Aorta (tissue), 5 donors: ENCODE data around the gene AMZ1. TPM values are rescaled to one million over a fixed set of nuclear protein-coding genes. Genes with fewer than 3 reads are reported as not detected.
"Not testable (repeated sequence)": the region's sequence is repeated elsewhere in the genome, so short reads cannot be mapped to it uniquely, and the experiment has no call there.

Experiments used
- ATAC-seq: fragments of 200-7000 bp; cut with Tn5 transposase; one replicate; pipeline ENCODE4 v1.9.1; 2022; ENCODE audit warnings: moderate library complexity; ENCODE audit not compliant: low FRiP score
- DNase-seq, 2 donors: peaks; one replicate each; pipeline ENCODE4 v3.0.0-alpha.2; 2020
- H3K27ac ChIP-seq, 2 donors: one replicate each; pipeline ENCODE4 v1.5.1; 2013; ENCODE audit warnings: low read length in 2 of 2, mild to moderate bottlenecking in 2 of 2, moderate library complexity in 2 of 2, control low read depth in 1 of 2, inconsistent platforms in 1 of 2, low read depth in 1 of 2
- H3K27me3 ChIP-seq, 2 donors: one replicate each; pipeline ENCODE4 v1.6.1; 2013; ENCODE audit warnings: control low read depth in 1 of 2, low read length in 1 of 2, mild to moderate bottlenecking in 1 of 2, moderate library complexity in 1 of 2; ENCODE audit not compliant: insufficient read depth in 2 of 2, control insufficient read depth in 1 of 2
- H3K36me3 ChIP-seq, 2 donors: one replicate each; pipeline ENCODE4 v1.6.1; 2013; ENCODE audit warnings: control low read depth in 1 of 2, low read length in 1 of 2, mild to moderate bottlenecking in 1 of 2; ENCODE audit not compliant: insufficient read depth in 2 of 2, control insufficient read depth in 1 of 2
- H3K4me1 ChIP-seq, 2 donors: one replicate each; pipeline ENCODE4 v1.6.1; 2013; ENCODE audit warnings: low read length in 2 of 2, control low read depth in 1 of 2, mild to moderate bottlenecking in 1 of 2, moderate library complexity in 1 of 2; ENCODE audit not compliant: insufficient read depth in 2 of 2, control insufficient read depth in 1 of 2
- H3K4me3 ChIP-seq, 2 donors: one replicate each; pipeline ENCODE4 v1.5.1; 2013; ENCODE audit warnings: low read length in 2 of 2, control low read depth in 1 of 2, mild to moderate bottlenecking in 1 of 2
- H3K9me3 ChIP-seq: one replicate; pipeline ENCODE4 v1.6.1; 2013; ENCODE audit warnings: mild to moderate bottlenecking, low read length; ENCODE audit not compliant: control insufficient read depth
- WGBS, 2 donors: extraction: QIAGEN DNeasy Blood & Tissue Kit; methylation state at CpG; one replicate each; pipeline ENCODE4 v1.1.7; 2013; 5-methylcytosine and 5-hydroxymethylcytosine counted together
- intact Hi-C, 2 donors: fragments of 100-400 bp; cut with DNase I; formaldehyde crosslinking; loops; one replicate each; pipeline versions ENCODE4 v1.14.2 to v1.15.0; 2022
- polyA plus RNA-seq, 2 donors: library from polyadenylated mRNA; stranded (reverse); fragments of 200-250 nt; gene quantifications; one replicate each; pipeline ENCODE4 v1.2.3, GENCODE V29; 2013
- total RNA-seq, 2 donors: library from RNA; stranded (reverse); fragmentation: NEBNext Ultra II Directional; extraction: Animal tissue kit (Norgen Biotek cat#: 25700); gene quantifications; one replicate each; pipeline ENCODE4 v1.2.1, GENCODE V29; 2021
- donor health status: healthy with polysubstance abuse.
- donor health status: Bipolar disorder and iron deficiency.
- donor health status: DM: no; HTN: no; CAD: no.
- donor health status: DM: no; HTN: no; CAD: no.
- donor health status: DM: yes; HTN: yes; CAD: no.

Gene AMZ1
- total and polyA plus RNA-seq, 4 donors = 0.13 to 2.0 (median 1.1) TPM; not detected in 1

DNA sequence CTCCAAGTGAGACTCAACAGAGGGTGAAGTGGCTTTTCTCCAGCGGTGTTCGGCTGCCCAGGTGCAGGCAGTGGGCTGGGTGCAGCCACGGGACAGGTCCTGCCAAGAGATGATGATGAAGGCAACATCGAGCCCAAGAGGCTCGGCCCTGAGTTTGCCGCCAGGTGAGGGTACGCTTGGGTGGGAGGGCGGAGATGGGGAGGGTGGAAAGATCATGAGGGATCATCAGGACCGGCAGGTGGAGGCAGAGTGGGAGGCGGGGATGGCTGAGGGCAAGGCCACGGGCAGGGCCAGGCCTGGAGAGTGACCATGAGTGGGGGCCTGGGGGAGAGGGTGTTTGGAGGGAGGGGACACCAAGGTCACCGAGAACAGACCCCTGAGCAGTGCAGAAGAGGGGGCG lies 17.8 kb upstream of the AMZ1 start:
- Histone ChIP-seq H3K4me3 (no peak overlapping the region), H3K4me1 (no peaks in the 10 kb centered on the region), H3K27me3 (no peaks in the 10 kb centered on the region), H3K36me3 (no peaks in the 10 kb centered on the region), H3K27ac (no peak overlapping the region), H3K9me3 (no peaks in the 10 kb centered on the region)
- WGBS, 2 donors = 78 to 81% methylated on average over 12 to 13 of the region's 13 CpGs
- intact Hi-C loops = no loop called here
- no peak for ATAC-seq
- DNase-seq = no peak

DNA sequence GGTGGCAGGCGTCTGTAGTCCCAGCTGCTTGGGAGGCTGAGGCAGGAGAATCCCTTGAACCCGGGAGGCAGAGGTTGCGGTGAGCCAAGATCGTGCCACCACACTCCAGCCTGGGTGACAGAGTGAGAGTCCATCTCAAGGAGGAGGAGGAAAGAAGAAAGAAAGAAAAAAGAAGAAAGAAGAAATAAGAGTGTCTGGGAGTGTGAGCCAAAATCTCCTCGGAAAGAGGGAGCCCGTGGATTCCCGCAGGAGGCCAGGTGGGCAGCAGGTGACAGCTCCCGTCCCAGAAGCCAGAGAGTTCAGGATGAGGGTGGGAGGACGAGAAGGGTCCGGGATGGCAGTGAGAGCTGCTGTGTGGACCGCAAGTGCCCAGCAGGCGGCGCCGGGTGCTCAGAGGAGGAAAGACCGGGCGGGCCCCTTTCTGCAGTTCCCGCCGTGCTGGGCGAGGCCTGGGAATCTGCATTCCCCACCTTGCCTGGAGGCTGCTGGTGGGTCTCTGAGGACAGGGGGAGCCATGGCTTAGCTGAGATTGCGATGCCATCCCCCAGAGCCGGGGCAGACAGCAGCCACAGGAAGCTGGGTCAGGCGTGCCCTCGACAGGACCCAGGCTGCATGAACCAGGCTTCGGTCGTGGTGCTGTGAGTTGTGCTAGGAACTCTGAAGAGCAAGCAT lies 17.1 kb upstream of the AMZ1 start:
- H3K27me3 ChIP-seq = no peaks in the 10 kb centered on the region
- ATAC-seq (peak; percentile 82), DNase-seq (peak; percentile 79 to 92)
- H3K4me3 ChIP-seq = no peak overlapping the region
- H3K27ac ChIP-seq = no peak overlapping the region
- peaks cover 1% of the 10 kb centered on the region for H3K9me3 ChIP-seq
- H3K36me3 ChIP-seq = no peaks in the 10 kb centered on the region
- 22% methylated on average over 24 to 25 of the region's 25 CpGs for WGBS, 2 donors
- H3K4me1 ChIP-seq = no peaks in the 10 kb centered on the region
- intact Hi-C loops = no loop called here

DNA sequence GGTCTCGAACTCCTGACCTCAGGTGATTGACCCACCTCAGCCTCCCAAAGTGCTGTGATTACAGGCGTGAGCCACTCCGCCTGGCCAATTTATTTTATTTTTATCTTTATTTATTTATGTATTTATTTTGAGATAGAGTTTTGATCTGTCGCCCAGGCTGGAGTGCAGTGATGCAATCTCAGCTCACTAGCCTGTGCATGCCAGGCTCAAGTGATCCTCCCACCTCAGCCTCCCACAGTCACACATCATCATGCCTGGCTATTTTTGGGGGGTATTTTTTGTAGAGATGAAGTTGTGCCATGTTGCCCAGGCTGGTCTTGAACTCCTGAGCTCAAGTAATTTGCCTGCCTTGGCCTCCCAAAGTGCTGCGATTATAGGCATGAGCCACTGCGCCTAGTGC lies 14.8 kb upstream of the AMZ1 start:
- ATAC-seq, H3K9me3 ChIP-seq, H3K4me1 ChIP-seq, H3K36me3 ChIP-seq, H3K27me3 ChIP-seq, H3K27ac ChIP-seq, DNase-seq, intact Hi-C loops, H3K4me3 ChIP-seq: not testable (repeated sequence)
- 47 to 58% methylated on average over 6 of the region's 6 CpGs for WGBS, 2 donors

DNA sequence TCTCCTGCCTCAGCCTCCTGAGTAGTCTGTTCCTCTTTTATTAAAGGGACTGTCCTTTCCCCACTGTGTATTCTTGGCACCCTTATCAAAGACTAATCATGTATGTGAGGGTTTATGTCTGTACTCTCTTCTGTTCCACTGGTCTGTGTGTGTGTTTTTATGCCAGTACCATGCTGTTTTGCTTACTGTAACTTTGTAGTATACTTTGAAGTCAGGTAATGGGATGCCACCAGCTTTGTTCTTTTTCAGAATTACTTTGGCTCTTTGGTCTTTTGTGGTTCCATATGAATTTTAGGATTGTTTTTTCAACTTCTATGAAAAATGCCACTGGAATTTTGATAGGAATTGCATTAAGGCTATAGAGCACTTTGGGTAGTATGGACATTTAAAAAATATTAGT lies 14.1 kb upstream of the AMZ1 start:
- intact Hi-C loops = no loop called here
- H3K27ac ChIP-seq = no peak overlapping the region
- DNase-seq = no peak
- no peak for ATAC-seq
- H3K4me3 ChIP-seq = no peak overlapping the region
- H3K36me3 ChIP-seq = no peaks in the 10 kb centered on the region
- H3K9me3 ChIP-seq = peaks cover 1% of the 10 kb centered on the region
- no peaks in the 10 kb centered on the region for H3K4me1 ChIP-seq
- no peaks in the 10 kb centered on the region for H3K27me3 ChIP-seq

DNA sequence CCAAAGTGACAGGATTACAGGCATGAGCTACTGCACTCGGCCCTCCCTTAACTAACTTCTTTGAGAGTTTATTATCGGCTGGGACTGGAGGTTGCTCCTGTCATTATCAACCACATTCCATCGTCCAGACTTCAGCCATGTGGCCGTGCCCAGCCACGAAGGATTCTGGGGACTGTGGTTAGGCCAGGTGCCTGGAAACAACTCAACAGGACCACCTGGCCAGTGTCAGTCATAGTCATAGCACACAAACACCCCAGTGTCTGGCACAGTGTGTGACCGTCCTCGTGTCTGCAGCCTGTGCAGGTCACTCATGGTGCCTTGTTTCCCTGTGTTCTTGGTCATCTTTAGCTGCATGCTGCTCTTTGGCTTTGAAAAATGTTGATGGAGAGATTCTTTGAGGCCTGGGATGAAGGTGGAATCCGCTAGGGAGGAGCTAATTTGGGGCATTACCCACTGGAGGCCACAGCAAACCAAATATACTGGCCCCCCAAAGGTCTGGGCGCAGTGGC lies 12.7 kb upstream of the AMZ1 start:
- intact Hi-C loops = no loop called here
- Histone ChIP-seq H3K4me3 (no peak overlapping the region), H3K9me3 (peaks cover 1% of the 10 kb centered on the region), H3K27ac (no peak overlapping the region), H3K36me3 (no peaks in the 10 kb centered on the region), H3K27me3 (no peaks in the 10 kb centered on the region), H3K4me1 (no peaks in the 10 kb centered on the region)
- DNase-seq (no peak), ATAC-seq (no peak)
- 88 to 95% methylated on average over 9 of the region's 9 CpGs for WGBS, 2 donors

DNA sequence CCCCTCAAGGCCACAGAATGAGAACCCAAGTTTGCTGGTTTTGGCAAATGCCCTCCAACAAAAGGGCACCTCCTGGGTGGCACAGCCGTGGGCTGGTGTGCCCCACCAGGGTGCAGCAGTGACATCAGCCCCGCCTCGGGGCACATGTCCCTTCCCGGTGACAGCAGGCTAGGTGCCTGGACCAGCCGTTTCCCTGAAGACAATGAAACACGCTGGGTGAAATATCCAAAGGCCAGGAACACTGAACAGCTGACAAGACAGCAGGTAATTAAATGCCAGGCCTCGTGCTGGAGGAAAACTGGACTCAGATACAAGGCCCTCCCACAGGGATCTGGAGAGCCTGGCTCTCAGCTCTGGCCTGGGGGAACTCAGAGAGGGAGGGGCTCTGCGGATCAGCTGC lies 11.4 kb upstream of the AMZ1 start:
- H3K27me3 ChIP-seq, ATAC-seq, H3K9me3 ChIP-seq, H3K27ac ChIP-seq, DNase-seq, intact Hi-C loops, H3K36me3 ChIP-seq, H3K4me3 ChIP-seq, H3K4me1 ChIP-seq: not testable (repeated sequence)
- 85 to 97% methylated on average over 7 of the region's 8 CpGs for WGBS, 2 donors

DNA sequence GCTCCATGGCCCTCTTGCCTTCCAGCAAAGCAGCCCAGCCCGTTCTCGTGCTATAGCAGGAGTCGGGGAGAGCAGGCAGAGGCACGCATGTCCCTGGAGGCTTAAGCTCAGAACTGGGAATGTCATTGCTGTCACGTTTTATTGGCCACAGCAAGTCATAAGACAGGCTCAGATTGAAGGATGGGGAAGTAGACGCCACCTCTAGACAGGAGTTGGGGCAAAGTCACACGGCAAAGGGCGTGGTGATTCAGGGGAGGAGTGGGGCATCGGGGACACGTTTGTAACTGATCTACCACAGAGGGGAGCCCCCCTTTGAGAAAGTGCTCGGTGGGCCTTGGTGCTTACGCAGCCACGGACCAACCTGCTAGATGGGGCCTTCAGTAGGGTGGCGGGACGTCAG lies 9.5 kb upstream of the AMZ1 start:
- not testable (repeated sequence) for ATAC-seq

DNA sequence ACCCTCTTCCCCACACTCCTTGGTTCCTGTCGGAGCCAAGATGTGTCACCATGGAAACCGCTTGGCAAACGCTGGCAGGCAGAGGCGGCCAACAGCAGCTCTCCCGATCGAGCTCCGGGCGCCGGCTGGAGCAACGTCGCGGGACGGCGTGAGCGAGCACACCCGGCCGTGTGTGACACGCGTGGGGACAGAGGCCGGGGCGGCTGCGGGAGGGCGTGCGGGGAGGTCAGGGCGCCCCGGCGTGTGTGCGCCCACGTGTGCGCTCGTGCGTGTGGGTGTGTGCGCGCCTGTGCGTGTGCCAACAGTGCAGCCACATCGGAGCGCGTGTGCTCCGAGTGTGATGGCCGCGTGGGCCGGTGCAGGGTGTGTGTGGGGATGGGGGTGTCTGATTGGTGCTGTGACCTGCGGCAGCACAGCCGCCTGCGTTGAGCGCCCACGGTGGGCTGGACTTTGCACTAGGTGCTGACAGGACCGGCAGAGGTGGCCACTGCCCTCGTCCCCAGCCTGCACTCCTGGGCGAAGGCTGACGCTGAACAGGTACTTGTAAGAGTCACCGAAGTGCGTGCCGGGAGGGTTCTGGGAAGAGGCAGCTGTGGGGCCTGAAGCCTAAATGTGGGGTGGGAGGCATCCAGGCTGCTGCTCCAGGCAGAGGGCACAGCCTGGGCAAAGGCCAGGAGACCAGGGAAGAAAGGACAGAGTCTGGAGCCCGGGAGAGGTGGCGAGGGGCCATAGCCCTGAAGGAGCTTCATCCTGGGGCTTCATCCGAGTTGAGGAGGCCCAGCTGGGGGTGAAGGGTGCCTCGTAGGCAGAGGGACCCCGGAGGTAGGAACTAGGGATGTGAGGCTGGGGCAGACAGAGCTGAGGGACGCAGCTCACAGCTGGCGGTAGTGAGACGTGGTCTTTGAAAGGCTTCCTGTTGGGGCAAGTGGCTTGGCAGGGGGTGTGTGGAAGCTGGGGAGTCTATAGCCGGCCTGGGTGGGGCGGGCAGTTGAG lies 8.6 kb upstream of the AMZ1 start:
- WGBS, 2 donors = 43 to 54% methylated on average over 51 to 64 of the region's 64 CpGs
- H3K36me3 ChIP-seq, H3K9me3 ChIP-seq, H3K27me3 ChIP-seq, H3K4me3 ChIP-seq, H3K27ac ChIP-seq, H3K4me1 ChIP-seq, DNase-seq, ATAC-seq: not testable (repeated sequence)
- intact Hi-C loops = loop anchor here (5.0 kb wide), 2 partner anchors 107 to 227 kb away; no protein-coding TSS in a partner anchor

More for the DNA sequence above, 9.5 kb upstream of the AMZ1 start:
- H3K9me3 ChIP-seq, H3K27ac ChIP-seq, H3K4me3 ChIP-seq, intact Hi-C loops, H3K27me3 ChIP-seq, H3K4me1 ChIP-seq, H3K36me3 ChIP-seq, DNase-seq: not testable (repeated sequence)
- 82 to 84% methylated on average over 13 to 15 of the region's 15 CpGs for WGBS, 2 donors
